HuH-7 (cell line): ENCODE data around the gene CDK13.

Experiments used
- DNase-seq: peaks from one replicate; pipeline ENCODE4 v3.0.0; 2011; ENCODE audit warnings: low spot score

Gene CDK13

GRCh38 chr7:40008223-40008815, 58.3 kb downstream of the CDK13 start:
- DNase-seq = no peak

- DNase-seq = no peak
These were observed 59.2 kb downstream of the CDK13 start for GRCh38 chr7:40009301-40009700.

GRCh38 chr7:40014376-40014775, 64.3 kb downstream of the CDK13 start:
- no peak for DNase-seq

- peak; percentile 18 for DNase-seq
These were observed 65.8 kb downstream of the CDK13 start for GRCh38 chr7:40015790-40016296.

GRCh38 chr7:40019558-40019957, 69.5 kb downstream of the CDK13 start:
- DNase-seq = no peak

GRCh38 chr7:40024048-40024447, 74.0 kb downstream of the CDK13 start:
- no peak for DNase-seq

- DNase-seq = no peak
These were observed 74.8 kb downstream of the CDK13 start for GRCh38 chr7:40024841-40025240.

- no peak for DNase-seq
These were observed 77.5 kb downstream of the CDK13 start for GRCh38 chr7:40027545-40027944.

GRCh38 chr7:40033826-40034225, 83.8 kb downstream of the CDK13 start:
- DNase-seq = no peak

- DNase-seq = no peak
These were observed 91.4 kb downstream of the CDK13 start for GRCh38 chr7:40041456-40041855.

- DNase-seq = no peak
These were observed 93.1 kb downstream of the CDK13 start for GRCh38 chr7:40043164-40043563.

GRCh38 chr7:40047661-40048060, 97.6 kb downstream of the CDK13 start:
- no peak for DNase-seq

- DNase-seq = no peak
These were observed 107.2 kb downstream of the CDK13 start for GRCh38 chr7:40057292-40057691.

GRCh38 chr7:40058026-40058425, 108.0 kb downstream of the CDK13 start:
- no peak for DNase-seq

GRCh38 chr7:40058636-40059035, 108.6 kb downstream of the CDK13 start:
- DNase-seq = no peak

- DNase-seq = no peak
These were observed 109.0 kb downstream of the CDK13 start for GRCh38 chr7:40059057-40059456.

- no peak for DNase-seq
These were observed 122.2 kb downstream of the CDK13 start for GRCh38 chr7:40072268-40072667.

GRCh38 chr7:40073239-40073638, 123.2 kb downstream of the CDK13 start:
- no peak for DNase-seq

- DNase-seq = peak; percentile 19
These were observed 127.8 kb downstream of the CDK13 start for GRCh38 chr7:40077849-40078248.

GRCh38 chr7:40092182-40092581, 142.1 kb downstream of the CDK13 start:
- no peak for DNase-seq

- DNase-seq = no peak
These were observed 143.7 kb downstream of the CDK13 start for GRCh38 chr7:40093631-40094350.

GRCh38 chr7:40095230-40095629, 145.2 kb downstream of the CDK13 start:
- DNase-seq = no peak

- no peak for DNase-seq
These were observed 145.8 kb downstream of the CDK13 start for GRCh38 chr7:40095695-40096327.
